ENCODE results near the gene C10orf143.

C10orf143 gene

GRCh38 chr10:130078120-130078519 is 32.5 kb downstream of the C10orf143 start:
- DNase-seq (ENCODE audit: extremely low read depth, low read depth) = no peak
- no peak for TF ChIP-seq CTCF (IDR thresholded peaks at IDR 0.05; ENCODE audit: low read depth, low read length)

- no peak for DNase-seq (ENCODE audit: extremely low read depth, low read depth)
- no peak for TF ChIP-seq CTCF (IDR thresholded peaks at IDR 0.05; ENCODE audit: low read depth, low read length)
Observed at GRCh38 chr10:130076681-130077080, 33.9 kb downstream of the C10orf143 start.

- TF ChIP-seq CTCF (IDR thresholded peaks at IDR 0.05; ENCODE audit: low read depth, low read length) = peak; percentile 27
- no peak for DNase-seq (ENCODE audit: extremely low read depth, low read depth)
Observed at GRCh38 chr10:130074639-130075038, 36.0 kb downstream of the C10orf143 start.

- TF ChIP-seq CTCF (IDR thresholded peaks at IDR 0.05; ENCODE audit: low read depth, low read length) = no peak
- no peak for DNase-seq (ENCODE audit: extremely low read depth, low read depth)
Observed at GRCh38 chr10:130073912-130074311, 36.7 kb downstream of the C10orf143 start.

- no peak for DNase-seq (ENCODE audit: extremely low read depth, low read depth)
- no peak for TF ChIP-seq CTCF (IDR thresholded peaks at IDR 0.05; ENCODE audit: low read depth, low read length)
Observed at GRCh38 chr10:130072247-130072646, 38.4 kb downstream of the C10orf143 start.

DNA sequence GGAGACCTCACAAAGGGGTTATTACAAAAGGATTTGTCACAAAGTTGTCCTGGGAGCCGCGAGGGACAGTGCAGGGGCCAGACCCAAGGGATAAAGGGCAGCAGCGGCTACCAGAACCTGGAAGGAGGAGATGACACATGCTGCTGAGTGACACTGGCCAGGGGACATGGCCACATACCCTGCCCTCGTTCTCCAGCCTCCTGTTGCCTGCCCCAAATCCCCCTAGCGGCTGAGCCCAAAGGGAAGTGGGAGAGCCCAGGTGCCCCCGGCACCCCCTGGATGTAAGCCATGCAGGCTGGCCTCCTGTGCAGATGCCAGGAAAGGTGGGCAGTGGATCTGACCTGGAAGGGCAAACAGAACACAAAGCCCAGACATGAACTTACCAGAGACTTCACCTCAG is 42.7 kb downstream of the C10orf143 start:
- no peak for DNase-seq (ENCODE audit: extremely low read depth, low read depth)
- no peak for TF ChIP-seq CTCF (IDR thresholded peaks at IDR 0.05; ENCODE audit: low read depth, low read length)

DNA sequence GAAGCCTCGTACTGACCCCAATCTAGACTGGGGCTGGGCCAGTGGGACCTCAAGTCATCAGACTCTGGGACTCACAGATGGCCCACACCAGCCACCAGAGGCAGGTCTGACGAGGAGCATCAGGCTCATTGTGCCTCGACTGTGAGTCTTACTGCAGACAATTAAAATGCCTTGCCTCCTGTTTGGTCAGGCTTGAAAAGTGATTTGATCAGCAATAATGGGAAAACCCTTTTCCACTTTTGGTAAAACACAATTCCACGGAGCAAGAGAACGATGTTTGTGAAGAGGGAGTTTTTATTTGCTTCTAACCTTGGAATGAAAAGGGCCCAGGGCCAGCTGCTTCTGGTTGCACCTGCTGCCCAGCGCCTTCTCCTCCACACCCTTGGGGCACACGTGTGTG is 43.9 kb downstream of the C10orf143 start:
- TF ChIP-seq CTCF (IDR thresholded peaks at IDR 0.05; ENCODE audit: low read depth, low read length) = no peak
- no peak for DNase-seq (ENCODE audit: extremely low read depth, low read depth)
